HEK293 (cell line): ENCODE results near the gene PHKB.

Experiments used
- CTCF ChIA-PET: fragments of 350-600 bp; formaldehyde crosslinking; extraction: SDS; loops from one replicate; lab custom pipeline; 2021; ENCODE audit warnings: antibody characterized with exemption; lab: Yijun Ruan, JAX
- POLR2A ChIA-PET: fragments of 300-600 bp; formaldehyde crosslinking; extraction: SDS; loops from one replicate; lab custom pipeline; 2020; ENCODE audit warnings: antibody characterized with exemption, inconsistent platforms; lab: Yijun Ruan, JAX
- H3K27ac ChIP-seq: fragments of 200-500 bp; sonication (Bioruptor generic); 2 replicates; pipeline ENCODE4 v1.5.1; 2014; ENCODE audit warnings: low read depth, low read length, control low read depth, inconsistent platforms; ENCODE audit errors: extremely low read depth
- H3K36me3 ChIP-seq, 2 experiments: fragments of 200-500 bp in 1 of 2; sonication (Bioruptor generic) in 1 of 2; 1 replicate in 1 of 2; 2 replicates in 1 of 2; pipeline ENCODE4 v1.5.1; 2014 to 2017; ENCODE audit warnings: inconsistent platforms in 2 of 2, low read length in 2 of 2; ENCODE audit not compliant: control insufficient read depth in 2 of 2, insufficient read depth in 1 of 2
- H3K4me1 ChIP-seq: fragments of 200-500 bp; sonication (Bioruptor generic); 2 replicates; pipeline ENCODE4 v1.5.1; 2014; ENCODE audit warnings: mild to moderate bottlenecking, low read length, inconsistent platforms; ENCODE audit not compliant: control insufficient read depth, insufficient read depth
- H3K4me3 ChIP-seq: 2 replicates; pipeline ENCODE4 v1.5.1; 2011; ENCODE audit warnings: low read depth, mild to moderate bottlenecking, control low read depth, low read length, moderate library complexity
- H3K9me3 ChIP-seq: fragments of 200-500 bp; sonication (Bioruptor generic); 2 replicates; pipeline ENCODE4 v1.5.1; 2014; ENCODE audit warnings: low read depth, low read length, inconsistent platforms; ENCODE audit not compliant: control insufficient read depth, insufficient read depth
- EGR2 ChIP-seq: fragments of 450-650 bp; formaldehyde crosslinking; IDR thresholded peaks from 2 replicates; pipeline ENCODE4 v1.5.1; 2016; ENCODE audit warnings: low read depth, missing biosample characterization, missing genetic modification characterization
- GLIS1 ChIP-seq: fragments of 450-650 bp; formaldehyde crosslinking; IDR thresholded peaks from 2 replicates; pipeline ENCODE4 v1.5.1; 2016; ENCODE audit warnings: missing biosample characterization, missing genetic modification characterization
- GLIS2 ChIP-seq: fragments of 450-650 bp; formaldehyde crosslinking; IDR thresholded peaks from 2 replicates; pipeline ENCODE4 v1.5.1; 2016; ENCODE audit warnings: missing biosample characterization, missing genetic modification characterization
- KLF1 ChIP-seq: fragments of 450-650 bp; formaldehyde crosslinking; IDR thresholded peaks from 2 replicates; pipeline ENCODE4 v1.5.1; 2016; ENCODE audit warnings: missing biosample characterization, missing genetic modification characterization
- KLF10 ChIP-seq: fragments of 450-650 bp; IDR thresholded peaks from 2 replicates; pipeline ENCODE4 v1.5.1; 2018; ENCODE audit warnings: missing biosample characterization, mild to moderate bottlenecking, missing genetic modification characterization
- KLF8 ChIP-seq: fragments of 450-650 bp; formaldehyde crosslinking; IDR thresholded peaks from 2 replicates; pipeline ENCODE4 v1.5.1; 2016; ENCODE audit warnings: missing biosample characterization, missing genetic modification characterization
- KLF9 ChIP-seq: fragments of 450-650 bp; formaldehyde crosslinking; IDR thresholded peaks from 2 replicates; pipeline ENCODE4 v1.5.1; 2016; ENCODE audit warnings: missing biosample characterization, missing genetic modification characterization, low read depth
- SP3 ChIP-seq: fragments of 450-650 bp; formaldehyde crosslinking; IDR thresholded peaks from 2 replicates; pipeline ENCODE4 v1.5.1; 2016; ENCODE audit warnings: missing biosample characterization, missing genetic modification characterization
- YY1 ChIP-seq: fragments of 450-650 bp; formaldehyde crosslinking; IDR thresholded peaks from 2 replicates; pipeline ENCODE4 v1.5.1; 2018; ENCODE audit warnings: missing biosample characterization, missing genetic modification characterization
- YY2 ChIP-seq: fragments of 450-650 bp; formaldehyde crosslinking; IDR thresholded peaks from 2 replicates; pipeline ENCODE4 v1.5.1; 2016; ENCODE audit warnings: missing biosample characterization, missing genetic modification characterization
- ZBTB17 ChIP-seq: fragments of 450-650 bp; formaldehyde crosslinking; IDR thresholded peaks from 2 replicates; pipeline ENCODE4 v1.5.1; 2016; ENCODE audit warnings: missing biosample characterization, missing genetic modification characterization
- ZBTB20 ChIP-seq: fragments of 450-650 bp; formaldehyde crosslinking; IDR thresholded peaks from 2 replicates; pipeline ENCODE4 v1.5.1; 2016; ENCODE audit warnings: missing biosample characterization, missing genetic modification characterization
- ZBTB21 ChIP-seq: fragments of 450-650 bp; formaldehyde crosslinking; IDR thresholded peaks from 2 replicates; pipeline ENCODE4 v1.5.1; 2017; ENCODE audit warnings: missing biosample characterization, missing genetic modification characterization
- ZFHX2 ChIP-seq: fragments of 450-650 bp; formaldehyde crosslinking; conservative IDR thresholded peaks from 2 replicates; pipeline ENCODE4 v1.5.1; 2016; ENCODE audit warnings: missing biosample characterization, missing genetic modification characterization
- ZNF121 ChIP-seq: fragments of 450-650 bp; formaldehyde crosslinking; IDR thresholded peaks from 2 replicates; pipeline ENCODE4 v1.5.1; 2016; ENCODE audit warnings: missing biosample characterization, missing genetic modification characterization
- ZNF211 ChIP-seq: fragments of 450-650 bp; formaldehyde crosslinking; IDR thresholded peaks from 2 replicates; pipeline ENCODE4 v1.5.1; 2016; ENCODE audit warnings: low read depth, missing biosample characterization, missing genetic modification characterization
- ZNF248 ChIP-seq: fragments of 450-650 bp; formaldehyde crosslinking; IDR thresholded peaks from 2 replicates; pipeline ENCODE4 v1.5.1; 2017; ENCODE audit warnings: missing biosample characterization, missing genetic modification characterization
- ZNF391 ChIP-seq: fragments of 450-650 bp; formaldehyde crosslinking; IDR thresholded peaks from 2 replicates; pipeline ENCODE4 v1.5.1; 2016; ENCODE audit warnings: low read depth, missing biosample characterization, missing genetic modification characterization, borderline replicate concordance
- ZNF529 ChIP-seq: fragments of 450-650 bp; formaldehyde crosslinking; IDR thresholded peaks from 2 replicates; pipeline ENCODE4 v1.5.1; 2017; ENCODE audit warnings: missing genetic modification characterization, missing biosample characterization; ENCODE audit not compliant: insufficient replicate concordance
- ZNF600 ChIP-seq: fragments of 450-650 bp; formaldehyde crosslinking; IDR thresholded peaks from 2 replicates; pipeline ENCODE4 v1.5.1; 2016; ENCODE audit warnings: missing biosample characterization, missing genetic modification characterization
- ZNF629 ChIP-seq: fragments of 450-650 bp; formaldehyde crosslinking; IDR thresholded peaks from 2 replicates; pipeline ENCODE4 v1.5.1; 2017; ENCODE audit warnings: missing biosample characterization, missing genetic modification characterization
- ZNF660 ChIP-seq: fragments of 450-650 bp; IDR thresholded peaks from 2 replicates; pipeline ENCODE4 v1.5.1; 2018; ENCODE audit warnings: missing biosample characterization, mild to moderate bottlenecking, missing genetic modification characterization
- ZXDB ChIP-seq: fragments of 450-650 bp; formaldehyde crosslinking; IDR thresholded peaks from 2 replicates; pipeline ENCODE4 v1.5.1; 2016; ENCODE audit warnings: missing biosample characterization, missing genetic modification characterization
- TF ChIP-seq, protein P1 (sequence below): fragments of 450-650 bp; formaldehyde crosslinking; IDR thresholded peaks from 2 replicates; pipeline ENCODE4 v1.5.1; 2016; ENCODE audit warnings: missing biosample characterization, missing genetic modification characterization
- TF ChIP-seq, protein P2 (sequence below): fragments of 450-650 bp; formaldehyde crosslinking; optimal IDR thresholded peaks from 2 replicates; pipeline ENCODE3; 2016; ENCODE audit warnings: missing biosample characterization, mild to moderate bottlenecking, missing genetic modification characterization
- TF ChIP-seq, protein P3 (sequence below): fragments of 450-650 bp; formaldehyde crosslinking; conservative IDR thresholded peaks from 2 replicates; pipeline ENCODE4 v1.5.1; 2016; ENCODE audit warnings: low read depth, missing biosample characterization, missing genetic modification characterization
- TF ChIP-seq, protein P4 (sequence below): fragments of 450-650 bp; formaldehyde crosslinking; IDR thresholded peaks from 2 replicates; pipeline ENCODE4 v1.5.1; 2017; ENCODE audit warnings: missing biosample characterization, missing genetic modification characterization

PHKB gene

DNA sequence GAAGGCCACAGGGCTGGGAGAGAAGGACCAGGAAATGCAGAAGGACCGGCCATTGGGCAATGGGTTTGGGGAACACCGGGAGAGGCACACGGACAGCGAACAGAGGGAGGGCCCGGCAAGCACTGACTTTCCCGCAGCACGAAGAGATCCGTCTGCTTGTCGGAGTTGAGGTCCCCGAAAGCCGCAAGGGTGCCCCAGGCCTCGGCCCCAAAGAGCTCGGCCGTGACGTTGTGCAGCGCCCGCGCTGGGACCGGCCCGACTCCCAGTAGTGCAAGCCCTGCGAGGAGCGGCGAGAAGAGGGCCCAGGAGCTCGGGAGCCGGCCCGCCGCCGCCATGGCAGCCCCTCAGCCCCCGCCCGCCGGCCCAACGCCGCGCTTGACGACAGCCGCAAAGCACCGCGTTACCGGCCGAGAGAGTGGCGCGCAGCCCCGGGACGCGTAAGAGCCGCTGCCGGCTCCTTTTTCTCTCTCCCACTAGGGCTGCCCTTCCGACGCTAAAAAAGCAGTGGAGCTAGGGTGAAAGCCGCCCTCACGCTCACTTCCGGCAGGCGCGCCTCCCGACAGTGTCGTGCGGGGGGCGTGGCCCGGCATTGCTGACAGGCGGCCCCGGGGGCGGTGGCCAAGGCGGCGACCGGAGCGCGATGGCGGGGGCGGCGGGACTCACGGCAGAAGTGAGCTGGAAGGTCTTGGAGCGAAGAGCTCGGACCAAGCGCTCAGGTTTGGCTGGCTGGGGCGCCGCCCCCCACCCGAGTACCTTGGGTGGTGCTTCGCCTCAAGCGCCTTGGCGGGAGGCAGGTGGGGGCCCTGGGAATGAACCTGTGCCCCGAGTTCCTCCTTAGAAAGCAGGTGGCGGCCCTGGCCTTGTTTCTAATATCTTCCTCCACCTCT, at the start of gene PHKB, which contains the start of gene ITFG1:
Gene PHKB (plus strand): TSS at position 621 of the 887 bp plus-strand sequence. CDS start 20 bp downstream, at position 641.
Gene ITFG1 (minus strand): TSS at position 353 of the 887 bp plus-strand sequence. CDS start 18 bp downstream, at position 335.
- Histone ChIP-seq H3K4me3 (peak within 1 kb of the TSS; percentile 94), H3K9me3 (no peaks in the 10 kb centered on the region), H3K36me3 (peaks cover 0 to 24% of the 10 kb centered on the region in 2 experiments; a peak in 2 of 3 replicates), H3K4me1 (no peaks in the 10 kb centered on the region), H3K27ac (peak within 1 kb of the TSS; percentile 98)
- ChIA-PET POLR2A (interaction anchor here (0.5 to 1.7 kb wide), 10 partner anchors 8 to 577 kb away, joined by 3 to 8 read pairs (median 4); partner anchors contain the start of genes GPT2 and NETO2), CTCF (interaction anchor here (0.6 to 0.9 kb wide), 3 partner anchors 106 to 594 kb away, joined by 3 to 6 read pairs (median 3); partner anchors contain the start of gene NETO2)
- TF ChIP-seq ZNF248 (tag by site-specific recombination) (no peak), ZNF529 (tag by site-specific recombination) (no peak), ZNF121 (tag by site-specific recombination) (no peak), KLF10 (tag by site-specific recombination) (peak; percentile 43; the same call in 1 of the 2 replicates), ZBTB20 (tag by site-specific recombination) (peak; percentile 58; the same call in 1 of the 2 replicates), EGR2 (tag by site-specific recombination) (peak; percentile 71), GLIS1 (tag by site-specific recombination) (peak; percentile 64), ZFHX2 (peak; percentile 85), ZNF600 (no peak), GLIS2 (tag by site-specific recombination) (peak; percentile 49; the same call in 1 of the 2 replicates), SP3 (tag by site-specific recombination) (peak; percentile 92), ZNF391 (tag by site-specific recombination) (0 out of 2 replicates have a peak, but pooled peaks have one; percentile 45), ZBTB17 (tag by site-specific recombination) (no peak), ZBTB21 (no peak), KLF9 (peak; percentile 96), ZNF211 (no peak), ZNF660 (tag by site-specific recombination) (0 out of 2 replicates have a peak, but pooled peaks have one; percentile 41), KLF8 (tag by site-specific recombination) (peak; percentile 55; the same call in 1 of the 2 replicates), YY2 (tag by site-specific recombination) (peak; percentile 78), ZXDB (tag by site-specific recombination) (peak; percentile 57), KLF1 (peak; percentile 67), YY1 (tag by site-specific recombination) (0 out of 2 replicates have a peak, but pooled peaks have one; percentile 46), ZNF629 (tag by site-specific recombination) (peak; percentile 9; the same call in 1 of the 2 replicates)
- TF ChIP-seq, protein P1, sequence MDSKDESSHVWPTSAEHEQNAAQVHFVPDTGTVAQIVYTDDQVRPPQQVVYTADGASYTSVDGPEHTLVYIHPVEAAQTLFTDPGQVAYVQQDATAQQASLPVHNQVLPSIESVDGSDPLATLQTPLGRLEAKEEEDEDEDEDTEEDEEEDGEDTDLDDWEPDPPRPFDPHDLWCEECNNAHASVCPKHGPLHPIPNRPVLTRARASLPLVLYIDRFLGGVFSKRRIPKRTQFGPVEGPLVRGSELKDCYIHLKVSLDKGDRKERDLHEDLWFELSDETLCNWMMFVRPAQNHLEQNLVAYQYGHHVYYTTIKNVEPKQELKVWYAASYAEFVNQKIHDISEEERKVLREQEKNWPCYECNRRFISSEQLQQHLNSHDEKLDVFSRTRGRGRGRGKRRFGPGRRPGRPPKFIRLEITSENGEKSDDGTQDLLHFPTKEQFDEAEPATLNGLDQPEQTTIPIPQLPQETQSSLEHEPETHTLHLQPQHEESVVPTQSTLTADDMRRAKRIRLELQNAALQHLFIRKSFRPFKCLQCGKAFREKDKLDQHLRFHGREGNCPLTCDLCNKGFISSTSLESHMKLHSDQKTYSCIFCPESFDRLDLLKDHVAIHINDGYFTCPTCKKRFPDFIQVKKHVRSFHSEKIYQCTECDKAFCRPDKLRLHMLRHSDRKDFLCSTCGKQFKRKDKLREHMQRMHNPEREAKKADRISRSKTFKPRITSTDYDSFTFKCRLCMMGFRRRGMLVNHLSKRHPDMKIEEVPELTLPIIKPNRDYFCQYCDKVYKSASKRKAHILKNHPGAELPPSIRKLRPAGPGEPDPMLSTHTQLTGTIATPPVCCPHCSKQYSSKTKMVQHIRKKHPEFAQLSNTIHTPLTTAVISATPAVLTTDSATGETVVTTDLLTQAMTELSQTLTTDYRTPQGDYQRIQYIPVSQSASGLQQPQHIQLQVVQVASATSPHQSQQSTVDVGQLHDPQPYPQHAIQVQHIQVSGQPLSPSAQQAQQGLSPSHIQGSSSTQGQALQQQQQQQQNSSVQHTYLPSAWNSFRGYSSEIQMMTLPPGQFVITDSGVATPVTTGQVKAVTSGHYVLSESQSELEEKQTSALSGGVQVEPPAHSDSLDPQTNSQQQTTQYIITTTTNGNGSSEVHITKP (tag by site-specific recombination): 0 out of 2 replicates have a peak, but pooled peaks have one; percentile 15
- TF ChIP-seq, protein P2, sequence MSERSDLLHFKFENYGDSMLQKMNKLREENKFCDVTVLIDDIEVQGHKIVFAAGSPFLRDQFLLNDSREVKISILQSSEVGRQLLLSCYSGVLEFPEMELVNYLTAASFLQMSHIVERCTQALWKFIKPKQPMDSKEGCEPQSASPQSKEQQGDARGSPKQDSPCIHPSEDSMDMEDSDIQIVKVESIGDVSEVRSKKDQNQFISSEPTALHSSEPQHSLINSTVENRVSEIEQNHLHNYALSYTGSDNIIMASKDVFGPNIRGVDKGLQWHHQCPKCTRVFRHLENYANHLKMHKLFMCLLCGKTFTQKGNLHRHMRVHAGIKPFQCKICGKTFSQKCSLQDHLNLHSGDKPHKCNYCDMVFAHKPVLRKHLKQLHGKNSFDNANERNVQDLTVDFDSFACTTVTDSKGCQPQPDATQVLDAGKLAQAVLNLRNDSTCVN (tag by site-specific recombination): peak; percentile 65
- TF ChIP-seq, protein P3, sequence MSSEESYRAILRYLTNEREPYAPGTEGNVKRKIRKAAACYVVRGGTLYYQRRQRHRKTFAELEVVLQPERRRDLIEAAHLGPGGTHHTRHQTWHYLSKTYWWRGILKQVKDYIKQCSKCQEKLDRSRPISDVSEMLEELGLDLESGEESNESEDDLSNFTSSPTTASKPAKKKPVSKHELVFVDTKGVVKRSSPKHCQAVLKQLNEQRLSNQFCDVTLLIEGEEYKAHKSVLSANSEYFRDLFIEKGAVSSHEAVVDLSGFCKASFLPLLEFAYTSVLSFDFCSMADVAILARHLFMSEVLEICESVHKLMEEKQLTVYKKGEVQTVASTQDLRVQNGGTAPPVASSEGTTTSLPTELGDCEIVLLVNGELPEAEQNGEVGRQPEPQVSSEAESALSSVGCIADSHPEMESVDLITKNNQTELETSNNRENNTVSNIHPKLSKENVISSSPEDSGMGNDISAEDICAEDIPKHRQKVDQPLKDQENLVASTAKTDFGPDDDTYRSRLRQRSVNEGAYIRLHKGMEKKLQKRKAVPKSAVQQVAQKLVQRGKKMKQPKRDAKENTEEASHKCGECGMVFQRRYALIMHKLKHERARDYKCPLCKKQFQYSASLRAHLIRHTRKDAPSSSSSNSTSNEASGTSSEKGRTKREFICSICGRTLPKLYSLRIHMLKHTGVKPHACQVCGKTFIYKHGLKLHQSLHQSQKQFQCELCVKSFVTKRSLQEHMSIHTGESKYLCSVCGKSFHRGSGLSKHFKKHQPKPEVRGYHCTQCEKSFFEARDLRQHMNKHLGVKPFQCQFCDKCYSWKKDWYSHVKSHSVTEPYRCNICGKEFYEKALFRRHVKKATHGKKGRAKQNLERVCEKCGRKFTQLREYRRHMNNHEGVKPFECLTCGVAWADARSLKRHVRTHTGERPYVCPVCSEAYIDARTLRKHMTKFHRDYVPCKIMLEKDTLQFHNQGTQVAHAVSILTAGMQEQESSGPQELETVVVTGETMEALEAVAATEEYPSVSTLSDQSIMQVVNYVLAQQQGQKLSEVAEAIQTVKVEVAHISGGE (tag by site-specific recombination): peak; percentile 86
- TF ChIP-seq, protein P4, sequence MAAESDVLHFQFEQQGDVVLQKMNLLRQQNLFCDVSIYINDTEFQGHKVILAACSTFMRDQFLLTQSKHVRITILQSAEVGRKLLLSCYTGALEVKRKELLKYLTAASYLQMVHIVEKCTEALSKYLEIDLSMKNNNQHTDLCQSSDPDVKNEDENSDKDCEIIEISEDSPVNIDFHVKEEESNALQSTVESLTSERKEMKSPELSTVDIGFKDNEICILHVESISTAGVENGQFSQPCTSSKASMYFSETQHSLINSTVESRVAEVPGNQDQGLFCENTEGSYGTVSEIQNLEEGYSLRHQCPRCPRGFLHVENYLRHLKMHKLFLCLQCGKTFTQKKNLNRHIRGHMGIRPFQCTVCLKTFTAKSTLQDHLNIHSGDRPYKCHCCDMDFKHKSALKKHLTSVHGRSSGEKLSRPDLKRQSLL (tag by site-specific recombination): 0 out of 2 replicates have a peak, but pooled peaks have one; percentile 7
